ENCODE data around the gene TINAGL1.

The TINAGL1 gene

DNA sequence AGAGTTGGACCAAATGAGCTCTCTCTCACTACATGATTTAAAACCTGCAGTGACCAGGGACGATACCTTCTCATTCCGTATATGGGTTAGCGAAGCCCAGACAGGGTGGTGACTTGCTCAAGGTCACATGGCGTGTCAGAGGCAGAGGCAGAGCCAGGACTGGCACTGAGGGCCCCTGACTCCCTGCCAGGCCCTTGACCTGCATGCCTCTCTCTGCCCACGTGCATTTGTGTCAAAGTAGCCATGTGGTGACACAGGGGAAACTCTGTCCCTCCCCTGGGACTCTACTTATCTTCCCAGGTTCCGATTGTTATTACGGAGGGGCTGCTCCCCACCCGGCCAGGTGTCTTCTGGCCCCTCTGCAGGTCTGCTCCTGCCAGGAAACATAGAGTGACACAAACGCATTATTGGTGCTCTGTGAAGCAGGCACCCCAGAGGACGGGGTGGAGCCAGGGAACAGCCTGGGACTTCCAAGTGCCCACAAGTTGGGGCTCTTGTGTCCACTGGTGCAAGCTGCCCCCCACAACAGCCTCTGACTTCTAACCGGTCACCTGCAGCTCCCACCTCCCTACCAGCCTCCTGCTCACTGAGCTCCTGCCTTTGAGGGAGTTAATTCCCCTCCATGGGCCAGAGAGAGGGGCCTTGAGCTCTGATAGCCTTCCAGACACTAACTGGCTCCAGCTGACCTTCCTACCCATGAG, 7.3 kb upstream of the TINAGL1 start:
- no peak for DNase-seq (ENCODE audit: low spot score)

DNA sequence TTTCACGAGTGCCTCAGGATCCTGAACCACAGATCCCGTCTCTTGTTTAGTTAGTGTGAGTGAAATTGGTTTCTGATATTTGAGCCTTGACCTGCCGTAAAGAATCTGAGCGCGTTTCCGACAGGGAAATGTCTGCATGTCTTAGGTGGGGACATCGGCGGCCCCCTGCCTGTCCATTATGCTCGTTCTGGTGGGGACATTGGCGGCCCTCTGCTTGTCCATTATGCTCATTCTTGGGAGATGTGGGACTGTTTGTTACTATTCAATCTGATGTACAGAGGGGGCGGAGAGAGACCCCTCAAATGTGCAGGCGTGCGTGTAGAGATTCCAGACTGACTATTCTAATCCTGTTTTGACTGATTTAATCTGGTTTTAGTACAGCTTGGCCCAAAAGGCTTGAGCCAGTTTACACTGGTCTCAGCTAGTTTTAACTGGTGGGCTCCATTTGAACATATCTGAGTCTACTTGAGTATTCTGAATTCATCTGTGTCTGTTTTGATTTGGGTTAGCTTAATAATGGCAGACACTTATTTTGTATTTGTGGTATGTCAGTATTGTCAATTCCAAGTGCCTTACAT, 6.6 kb upstream of the TINAGL1 start:
- no peak for DNase-seq (ENCODE audit: low spot score)

DNA sequence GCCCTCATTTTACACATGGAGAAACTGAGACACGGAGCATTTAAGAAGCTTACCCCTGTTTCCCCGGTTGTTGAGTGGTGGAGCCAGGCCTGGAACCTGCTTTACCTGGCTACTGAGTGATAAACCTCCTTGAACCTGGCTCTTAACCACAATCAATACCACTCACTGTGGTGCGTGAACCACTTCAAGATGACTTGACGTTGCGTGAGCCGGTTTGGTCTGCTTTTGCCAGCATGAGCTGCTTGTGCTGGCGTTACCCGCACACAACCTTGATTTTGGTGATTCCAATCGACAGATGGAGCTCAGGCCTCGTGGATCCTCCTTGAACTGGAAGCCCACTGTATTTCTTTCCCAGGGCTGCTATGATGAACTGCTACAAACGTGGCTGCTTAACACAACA, 6.1 kb upstream of the TINAGL1 start:
- DNase-seq (ENCODE audit: low spot score), result no peak

DNA sequence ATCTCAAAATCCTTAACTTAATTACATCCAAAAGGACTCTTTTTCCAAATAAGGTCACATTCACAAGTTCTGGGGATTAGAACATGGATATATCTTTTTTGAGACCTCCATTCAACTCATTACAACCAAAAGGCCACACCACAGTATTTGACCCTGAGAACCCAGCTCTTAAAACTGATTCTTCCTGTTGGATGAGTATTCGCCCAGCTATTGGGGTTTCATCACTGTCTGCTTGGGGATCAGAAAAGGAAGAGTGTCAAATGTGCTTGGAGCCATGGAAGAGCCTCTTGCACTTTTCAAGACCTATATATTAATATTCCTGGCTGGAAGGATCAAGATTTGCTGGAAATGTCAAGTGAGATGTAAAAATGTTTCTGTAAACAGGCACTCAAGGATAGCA, 5.4 kb upstream of the TINAGL1 start:
- DNase-seq (ENCODE audit: low spot score), result no peak

DNA sequence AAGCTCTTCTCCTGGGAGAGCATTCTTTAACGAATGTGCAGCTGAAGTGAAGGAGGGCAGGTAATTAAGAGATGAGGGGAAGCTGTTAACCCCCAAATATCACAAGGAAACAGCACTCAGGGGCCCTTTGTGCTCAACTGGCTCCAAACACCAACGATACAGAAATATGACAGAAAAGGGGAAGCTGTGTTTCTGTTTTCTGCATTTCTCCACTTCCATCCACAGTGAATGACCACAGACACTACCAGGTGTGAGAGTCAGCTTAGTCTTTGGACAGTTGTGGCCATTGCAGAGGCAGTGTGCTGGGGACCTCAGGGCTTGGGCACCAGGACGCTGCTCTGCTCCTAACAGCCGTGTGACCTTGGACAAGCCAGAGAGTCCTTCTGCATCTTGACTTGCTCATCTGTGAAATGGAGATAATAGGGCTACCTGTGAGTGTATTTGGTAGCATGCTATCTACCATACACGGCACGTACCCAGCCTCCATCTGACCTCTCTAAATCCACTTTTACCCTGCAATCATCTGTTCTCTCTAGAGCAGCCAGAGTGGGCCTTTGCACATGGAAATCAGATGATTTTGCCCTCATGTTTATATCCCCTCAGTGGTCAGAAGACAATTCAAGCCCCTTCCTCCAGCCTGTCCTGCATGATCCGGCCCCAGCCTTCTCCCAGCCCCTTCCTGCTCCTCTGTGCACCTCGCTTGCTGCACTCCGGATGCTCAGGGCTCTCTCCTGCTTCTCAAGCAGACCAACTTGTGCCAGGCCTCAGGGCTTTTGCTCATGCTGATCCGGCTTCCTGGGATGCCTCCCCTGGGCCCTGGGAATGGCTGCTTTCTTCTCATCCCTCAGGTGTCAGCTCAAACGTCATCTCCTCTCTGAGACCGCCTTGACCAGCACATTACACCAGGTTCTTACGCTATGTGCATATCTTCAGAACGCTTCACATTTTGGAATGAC, 4.7 kb upstream of the TINAGL1 start:
- DNase-seq (ENCODE audit: low spot score), result no peak

DNA sequence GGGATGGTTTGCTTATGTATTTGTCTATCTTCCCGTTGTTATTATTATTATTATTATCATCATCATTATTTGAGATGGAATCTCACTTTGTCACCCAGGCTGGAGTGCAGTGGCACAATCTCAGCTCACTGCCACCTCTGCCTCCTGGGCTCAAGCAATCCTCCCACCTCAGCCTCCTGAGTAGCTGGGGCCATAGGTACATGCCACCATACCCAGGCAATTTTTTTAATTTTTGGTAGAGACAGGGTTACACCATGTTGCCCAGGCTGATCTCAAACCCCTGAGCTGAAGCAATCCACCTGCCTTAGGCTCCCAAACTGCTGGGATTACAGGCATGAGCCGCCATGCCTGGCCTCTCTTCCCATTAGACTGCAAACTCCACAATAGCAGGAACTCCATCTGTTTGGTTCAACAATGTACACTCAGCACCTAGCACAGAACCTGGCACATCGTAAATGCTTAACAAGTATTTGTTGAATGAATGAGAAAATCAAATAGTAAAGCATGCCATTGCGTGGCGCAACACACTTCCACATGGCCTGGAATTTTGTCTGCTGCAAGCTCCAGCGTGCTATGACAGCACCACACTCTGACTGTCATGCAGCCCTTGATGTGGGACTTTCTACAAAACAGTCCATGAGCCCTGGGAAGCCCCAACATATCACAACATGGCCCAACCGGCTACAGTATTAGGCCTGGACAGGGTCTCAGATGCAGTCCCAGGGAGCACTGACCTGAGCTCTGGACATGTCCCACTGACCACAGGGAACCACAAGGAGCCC, 3.8 kb upstream of the TINAGL1 start:
- DNase-seq (ENCODE audit: low spot score), result no peak

DNA sequence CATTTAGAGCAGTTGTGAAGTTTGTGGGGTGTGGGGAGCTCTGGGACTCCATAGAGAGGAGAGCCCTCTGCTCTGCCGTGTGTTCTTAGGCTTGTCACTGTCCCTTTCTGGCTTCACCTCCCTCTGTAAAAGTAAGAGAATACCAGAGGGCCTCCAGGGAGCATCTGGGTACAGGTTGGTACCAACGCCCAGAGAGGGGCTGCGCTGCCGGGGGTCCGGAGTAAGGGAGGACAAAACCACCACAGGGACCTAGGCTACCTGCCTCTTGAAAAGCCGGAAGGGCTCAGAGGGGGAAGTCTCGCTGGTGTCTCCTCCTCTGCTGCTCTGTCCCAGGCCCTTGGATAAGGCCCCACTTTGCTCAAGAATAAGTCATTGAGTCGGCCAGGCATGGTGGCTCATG, 3.1 kb upstream of the TINAGL1 start:
- no peak for DNase-seq (ENCODE audit: low spot score)

DNA sequence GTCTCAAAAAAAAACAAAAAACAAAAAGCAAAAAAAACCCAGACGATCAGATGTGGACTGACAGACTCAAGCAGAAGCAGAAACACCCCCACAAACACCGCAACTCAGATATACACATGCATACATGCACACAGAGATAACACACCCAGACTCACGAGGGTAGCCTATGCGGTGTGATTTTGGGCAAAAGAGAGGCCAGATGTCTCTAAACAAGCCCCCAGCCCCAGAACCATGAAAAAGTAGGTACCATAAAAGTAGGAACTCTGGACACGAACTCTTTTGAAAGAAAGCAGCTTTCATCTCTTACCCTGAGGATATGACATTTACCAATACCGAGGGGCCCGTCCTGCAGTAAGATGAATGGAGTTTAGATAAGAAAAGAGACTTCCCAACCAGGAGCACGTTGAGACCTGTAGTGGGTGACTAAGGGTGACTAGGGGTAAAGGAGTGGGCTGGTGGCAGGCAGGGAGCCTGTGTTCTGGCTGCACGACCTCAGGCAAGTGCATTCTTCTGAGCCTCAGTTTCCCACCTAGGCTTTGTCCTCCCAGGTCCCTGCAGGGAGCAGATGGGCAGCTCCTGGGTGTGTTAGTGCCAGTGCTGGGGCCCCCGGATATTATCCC, 1.5 kb upstream of the TINAGL1 start:
- DNase-seq (ENCODE audit: low spot score), result no peak

DNA sequence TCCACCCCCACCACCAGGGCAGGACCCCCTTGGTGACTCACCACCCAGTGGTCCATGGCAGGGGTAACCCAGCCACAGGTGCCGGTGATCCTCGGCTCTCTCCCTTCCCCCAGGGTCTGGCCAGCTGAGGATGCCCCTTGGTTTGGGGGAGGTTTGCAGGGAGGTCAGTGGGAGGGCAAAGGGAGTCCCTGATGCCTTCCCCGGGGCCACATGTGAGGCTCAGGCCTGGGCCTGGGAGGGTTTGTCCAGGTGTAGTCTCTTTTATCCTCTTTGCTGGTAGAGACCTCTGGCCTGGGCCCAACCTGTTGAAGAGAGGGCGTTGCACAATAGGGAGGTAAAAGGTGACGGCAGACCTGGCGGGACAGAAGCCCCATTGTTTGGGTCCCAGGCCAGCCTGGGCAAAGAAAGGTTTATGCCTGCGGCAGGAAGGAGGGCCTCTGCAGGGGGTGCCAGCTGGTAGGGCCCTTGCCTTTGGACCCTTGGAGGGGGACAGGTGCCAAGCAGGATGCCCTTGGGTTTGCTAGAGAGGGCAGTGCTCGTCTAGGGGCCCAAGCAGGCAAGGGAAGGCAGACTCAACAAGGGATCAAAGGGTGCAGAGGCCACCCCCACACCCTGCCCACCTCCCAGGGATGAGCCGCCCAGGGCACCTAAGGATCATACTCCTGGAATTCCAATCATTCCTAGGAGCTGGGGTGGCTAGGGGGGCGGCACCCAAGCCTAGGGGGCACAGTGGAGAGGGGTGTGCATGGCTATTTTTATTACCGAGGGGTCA, 760 bp upstream of the TINAGL1 start:
- DNase-seq (ENCODE audit: low spot score), result no peak

DNA sequence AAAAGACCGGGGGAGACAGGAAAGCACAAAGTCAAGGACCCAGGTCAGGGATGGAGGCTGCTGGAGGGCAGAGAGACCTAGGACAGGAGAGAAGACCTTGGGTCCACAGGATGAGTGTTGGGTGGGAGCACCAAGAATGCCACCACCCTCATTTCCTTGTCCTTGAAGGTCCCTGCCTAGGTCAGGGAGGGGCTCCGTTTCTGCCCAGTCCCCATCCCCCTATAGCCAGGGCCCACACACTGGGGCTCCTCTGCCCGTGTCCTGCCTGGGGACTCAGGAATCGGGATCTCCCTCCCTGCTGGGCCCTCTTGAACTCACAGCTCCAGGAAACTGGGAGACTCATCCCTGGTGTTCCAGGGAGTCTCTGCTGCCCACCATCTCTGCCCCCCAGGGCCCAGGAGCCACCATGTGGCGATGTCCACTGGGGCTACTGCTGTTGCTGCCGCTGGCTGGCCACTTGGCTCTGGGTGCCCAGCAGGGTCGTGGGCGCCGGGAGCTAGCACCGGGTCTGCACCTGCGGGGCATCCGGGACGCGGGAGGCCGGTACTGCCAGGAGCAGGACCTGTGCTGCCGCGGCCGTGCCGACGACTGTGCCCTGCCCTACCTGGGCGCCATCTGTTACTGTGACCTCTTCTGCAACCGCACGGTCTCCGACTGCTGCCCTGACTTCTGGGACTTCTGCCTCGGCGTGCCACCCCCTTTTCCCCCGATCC, 584 bp downstream of the TINAGL1 start:
- DNase-seq (ENCODE audit: low spot score), result no peak

DNA sequence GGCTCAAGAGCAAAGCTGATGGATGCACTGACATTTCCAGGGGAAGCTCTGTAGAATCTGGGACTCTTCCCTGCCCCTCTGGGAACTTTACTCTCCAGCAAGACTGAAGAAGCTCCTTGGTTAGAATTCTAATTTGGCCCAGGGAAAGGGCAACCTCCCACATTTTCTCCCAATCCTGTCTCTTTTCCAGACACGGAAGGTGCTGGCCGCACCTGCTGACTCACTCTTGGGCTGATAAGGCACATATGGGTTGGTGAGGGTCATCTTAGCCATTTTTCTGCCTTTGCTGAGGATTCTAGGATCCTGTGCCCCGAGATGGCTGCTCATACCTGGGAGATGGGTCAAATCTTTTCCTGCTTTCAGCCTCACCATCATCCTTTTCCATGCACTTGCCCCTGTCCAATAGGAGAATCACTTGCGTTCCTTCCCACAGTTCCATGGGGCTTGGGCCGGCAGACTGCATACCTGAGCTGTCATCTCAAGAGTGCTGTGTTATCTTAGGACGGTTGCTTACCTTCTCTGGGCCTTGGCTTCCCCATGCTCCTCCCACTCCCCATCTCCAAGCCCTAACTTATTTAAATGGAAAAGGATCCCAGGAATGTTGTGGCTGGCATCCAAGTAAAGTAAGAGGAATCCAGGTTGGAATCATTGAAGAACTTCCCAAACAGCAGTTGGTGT, 1.3 kb downstream of the TINAGL1 start:
- DNase-seq (ENCODE audit: low spot score), result no peak

DNA sequence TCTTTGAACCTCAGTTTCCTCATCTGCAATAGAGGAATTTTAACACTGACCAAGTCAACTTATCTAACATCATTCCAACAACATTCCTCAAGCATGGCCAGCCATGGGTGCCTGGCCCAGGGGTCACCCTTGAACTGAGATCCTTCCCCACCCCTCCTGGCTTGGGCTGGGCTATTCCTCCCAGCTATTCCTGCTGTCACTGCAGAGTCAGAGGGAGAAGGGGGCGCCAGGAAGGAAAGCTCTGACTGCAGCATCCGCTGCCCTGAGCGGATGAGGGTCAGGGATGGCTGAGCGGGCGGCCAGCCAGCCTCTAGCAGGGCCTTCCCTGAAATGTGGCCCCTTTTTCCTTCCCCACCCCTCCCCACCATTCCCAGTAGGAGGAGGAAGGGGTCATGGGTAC, 3.1 kb downstream of the TINAGL1 start:
- peak; percentile 81 for DNase-seq (ENCODE audit: low spot score)

DNA sequence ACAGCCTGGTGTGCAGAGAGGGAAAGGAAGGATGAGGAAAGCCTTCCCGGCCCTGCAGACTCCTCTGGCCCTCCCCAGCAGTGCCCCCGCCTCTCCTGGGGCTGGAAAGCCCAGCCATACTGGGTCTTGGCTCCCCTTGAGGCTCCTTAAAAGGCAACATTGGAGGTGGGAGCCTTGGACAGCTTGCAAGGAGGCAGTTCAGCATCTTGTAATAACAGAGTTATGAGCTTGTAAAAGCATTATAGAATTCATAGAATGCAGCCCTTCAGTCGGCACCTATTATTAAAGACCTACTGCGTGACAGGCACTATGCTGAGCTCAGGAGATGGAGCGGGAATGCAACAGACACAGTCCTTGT, 4.2 kb downstream of the TINAGL1 start:
- DNase-seq (ENCODE audit: low spot score), result no peak

DNA sequence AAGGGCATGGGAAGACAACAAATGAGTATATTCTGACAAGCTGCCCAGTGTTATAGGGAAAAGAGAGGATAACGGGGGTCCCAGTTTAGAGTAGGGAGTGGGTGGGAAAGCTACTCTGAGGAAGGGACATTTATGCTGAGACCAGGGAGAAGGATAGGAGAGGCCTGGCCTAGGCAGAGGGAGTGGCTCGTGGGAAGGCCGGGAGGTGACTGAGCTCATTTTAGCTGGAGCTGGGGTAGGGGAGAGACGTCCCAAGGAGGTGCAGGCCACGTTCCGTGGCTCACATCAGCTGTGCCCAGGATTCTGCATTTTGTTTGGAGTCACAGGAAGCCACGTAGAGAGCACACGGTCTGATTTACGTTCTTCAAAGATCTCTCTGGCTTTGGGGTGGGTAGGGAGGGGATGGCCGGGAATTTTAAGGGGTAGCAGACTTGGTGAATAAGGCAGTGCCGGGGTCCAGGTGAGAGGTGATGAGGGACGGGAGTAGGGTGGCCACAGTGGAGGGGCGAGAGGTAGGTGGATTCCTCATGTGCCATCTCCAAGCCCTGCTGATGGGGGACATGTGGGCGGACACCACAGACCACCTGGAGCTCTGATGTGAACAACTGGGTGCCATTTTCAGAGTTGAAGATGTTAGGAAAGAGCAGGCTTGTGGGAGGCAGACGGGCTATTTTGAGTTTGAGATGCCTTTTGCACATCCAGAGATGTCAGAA, 4.7 kb downstream of the TINAGL1 start:
- no peak for DNase-seq (ENCODE audit: low spot score)

DNA sequence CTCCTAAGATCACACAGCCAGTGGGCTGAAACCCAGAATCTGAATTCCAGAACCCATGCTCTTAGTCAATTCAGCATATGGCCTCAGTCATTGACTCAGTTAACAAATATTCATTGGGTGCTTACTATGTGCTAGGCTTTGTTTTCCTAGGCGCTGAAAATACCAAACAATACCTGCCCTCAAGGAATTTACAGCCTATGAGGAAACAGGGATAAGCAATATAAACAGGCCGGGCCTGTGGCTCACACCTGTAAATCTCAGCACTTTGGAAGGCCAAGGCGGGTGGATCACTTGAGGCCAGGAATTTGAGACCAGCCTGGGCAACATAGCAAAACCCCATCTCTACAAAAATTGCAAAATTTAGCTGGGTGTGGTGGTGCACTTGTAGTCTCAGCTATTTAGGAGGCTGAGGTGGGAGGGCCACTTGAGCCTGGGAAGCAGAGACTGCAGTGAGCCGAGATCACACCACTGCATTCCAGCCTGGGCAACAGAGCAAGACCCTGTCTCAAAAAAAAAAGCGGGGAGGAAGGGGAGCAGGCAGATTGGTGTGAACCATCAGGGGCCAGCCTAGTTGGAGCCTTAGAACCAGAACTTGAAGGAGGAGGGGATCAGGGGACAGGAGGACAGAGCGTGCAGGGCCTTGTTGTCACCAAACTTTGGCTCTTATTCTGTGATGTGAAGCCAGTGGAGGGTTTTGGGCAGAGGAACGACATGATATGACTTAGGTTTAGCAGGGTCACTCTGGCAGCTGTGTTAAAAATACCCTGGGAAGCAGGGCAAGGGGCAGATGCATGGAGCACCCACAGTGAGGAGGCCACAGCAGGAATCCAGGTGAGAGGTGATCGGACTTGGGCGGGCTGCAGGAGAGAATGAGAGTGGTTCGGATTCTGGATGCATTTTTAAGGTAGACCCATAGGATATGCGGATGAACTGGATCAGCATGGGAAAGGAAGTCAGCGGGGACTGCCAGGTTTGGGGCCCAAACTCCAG, 5.8 kb downstream of the TINAGL1 start:
- no peak for DNase-seq (ENCODE audit: low spot score)

DNA sequence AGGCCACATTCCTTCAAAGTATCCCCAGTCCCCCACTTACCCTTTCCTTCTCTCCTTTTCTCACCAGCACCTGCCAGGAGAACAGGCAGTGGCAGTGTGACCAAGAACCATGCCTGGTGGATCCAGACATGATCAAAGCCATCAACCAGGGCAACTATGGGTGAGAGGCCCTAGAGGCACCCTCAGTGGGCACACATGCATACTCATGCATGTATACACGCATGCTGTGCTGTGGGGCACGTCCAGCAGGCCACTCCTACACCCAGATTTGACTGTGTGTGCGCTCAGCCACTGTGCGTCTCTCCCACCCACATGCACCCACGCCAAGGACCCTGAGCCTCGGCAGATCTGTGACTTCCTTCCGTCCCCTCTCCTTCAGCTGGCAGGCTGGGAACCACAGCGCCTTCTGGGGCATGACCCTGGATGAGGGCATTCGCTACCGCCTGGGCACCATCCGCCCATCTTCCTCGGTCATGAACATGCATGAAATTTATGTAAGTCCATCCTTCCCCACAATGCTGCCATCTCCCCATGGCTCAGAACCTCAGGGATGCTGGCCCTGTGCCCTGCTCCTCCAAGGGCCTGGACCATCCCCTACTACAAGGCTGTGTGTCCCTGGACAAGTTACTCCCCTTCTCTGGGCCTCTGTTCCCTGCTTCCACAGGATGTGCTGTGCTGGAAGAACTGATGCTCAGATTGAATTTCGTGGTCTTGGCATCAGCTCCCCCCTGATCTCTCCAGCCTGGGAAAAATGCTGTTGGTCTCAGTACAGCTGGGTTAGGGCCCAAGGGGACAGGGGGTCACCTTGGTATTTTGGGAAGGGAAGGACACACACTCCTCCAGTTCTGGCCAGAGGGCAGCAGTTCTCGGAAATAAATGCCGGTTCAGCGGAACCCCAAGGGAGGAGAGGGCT, 7.0 kb downstream of the TINAGL1 start:
- no peak for DNase-seq (ENCODE audit: low spot score)

Data from kidney capillary endothelial cell (primary cell).